ENCODE results near the gene TIMM50.

- TF ChIP-seq GMEB2 (CRISPR knock-in tag; IDR thresholded peaks at IDR 0.05; ENCODE audit: low read depth) = no peak
- TF ChIP-seq, protein P1, sequence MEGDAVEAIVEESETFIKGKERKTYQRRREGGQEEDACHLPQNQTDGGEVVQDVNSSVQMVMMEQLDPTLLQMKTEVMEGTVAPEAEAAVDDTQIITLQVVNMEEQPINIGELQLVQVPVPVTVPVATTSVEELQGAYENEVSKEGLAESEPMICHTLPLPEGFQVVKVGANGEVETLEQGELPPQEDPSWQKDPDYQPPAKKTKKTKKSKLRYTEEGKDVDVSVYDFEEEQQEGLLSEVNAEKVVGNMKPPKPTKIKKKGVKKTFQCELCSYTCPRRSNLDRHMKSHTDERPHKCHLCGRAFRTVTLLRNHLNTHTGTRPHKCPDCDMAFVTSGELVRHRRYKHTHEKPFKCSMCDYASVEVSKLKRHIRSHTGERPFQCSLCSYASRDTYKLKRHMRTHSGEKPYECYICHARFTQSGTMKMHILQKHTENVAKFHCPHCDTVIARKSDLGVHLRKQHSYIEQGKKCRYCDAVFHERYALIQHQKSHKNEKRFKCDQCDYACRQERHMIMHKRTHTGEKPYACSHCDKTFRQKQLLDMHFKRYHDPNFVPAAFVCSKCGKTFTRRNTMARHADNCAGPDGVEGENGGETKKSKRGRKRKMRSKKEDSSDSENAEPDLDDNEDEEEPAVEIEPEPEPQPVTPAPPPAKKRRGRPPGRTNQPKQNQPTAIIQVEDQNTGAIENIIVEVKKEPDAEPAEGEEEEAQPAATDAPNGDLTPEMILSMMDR (CRISPR knock-in tag; IDR thresholded peaks at IDR 0.05) = no peak
- TF ChIP-seq ZNF280B (CRISPR knock-in tag; IDR thresholded peaks at IDR 0.05; ENCODE audit: borderline replicate concordance) = no peak
- TF ChIP-seq RXRA (CRISPR knock-in tag; IDR thresholded peaks at IDR 0.05) = no peak
- TF ChIP-seq, protein P2, sequence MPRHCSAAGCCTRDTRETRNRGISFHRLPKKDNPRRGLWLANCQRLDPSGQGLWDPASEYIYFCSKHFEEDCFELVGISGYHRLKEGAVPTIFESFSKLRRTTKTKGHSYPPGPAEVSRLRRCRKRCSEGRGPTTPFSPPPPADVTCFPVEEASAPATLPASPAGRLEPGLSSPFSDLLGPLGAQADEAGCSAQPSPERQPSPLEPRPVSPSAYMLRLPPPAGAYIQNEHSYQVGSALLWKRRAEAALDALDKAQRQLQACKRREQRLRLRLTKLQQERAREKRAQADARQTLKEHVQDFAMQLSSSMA (CRISPR knock-in tag; IDR thresholded peaks at IDR 0.05) = no peak
- no peak for TF ChIP-seq SMYD3 (CRISPR knock-in tag; IDR thresholded peaks at IDR 0.05)
Observed at GRCh38 chr19:39499932-39500331, 19.3 kb downstream of the TIMM50 start.

Measured in HepG2 (cell line).